ENCODE results near the gene TAP2.

- TF ChIP-seq POLR2A (IDR thresholded peaks at IDR 0.05) (no peak), CTCF (IDR thresholded peaks at IDR 0.05) (no peak), POLR2AphosphoS5 (IDR thresholded peaks at IDR 0.05) (no peak)
Measured at GRCh38 chr6:32851025-32851424, 12.5 kb upstream of the TAP2 start.

All from prostate gland (tissue), 2 donors.